Measurements from ENCODE around the gene STX4.
A peak's percentile ranks its signal among the peaks of the same experiment; 100 is the strongest.

STX4 gene

GRCh38 chr16:31074814-31075183 lies 41.4 kb downstream of the STX4 start:
- peak overlapping the region; percentile 91 for H3K27ac ChIP-seq
- TF ChIP-seq CTCF (conservative IDR thresholded peaks at IDR 0.05) (no peak), ZFX (IDR thresholded peaks at IDR 0.05) (no peak)

GRCh38 chr16:31076319-31076718 lies 43.0 kb downstream of the STX4 start:
- no peak overlapping the region for H3K27ac ChIP-seq
- TF ChIP-seq ZFX (IDR thresholded peaks at IDR 0.05) (no peak), CTCF (conservative IDR thresholded peaks at IDR 0.05) (no peak)

- TF ChIP-seq CTCF (conservative IDR thresholded peaks at IDR 0.05), result no peak
- TF ChIP-seq ZFX (IDR thresholded peaks at IDR 0.05), result no peak
- H3K27ac ChIP-seq, result no peak overlapping the region
Measured at GRCh38 chr16:31077024-31077423, 43.7 kb downstream of the STX4 start.

- no peak overlapping the region for H3K27ac ChIP-seq
- TF ChIP-seq CTCF (conservative IDR thresholded peaks at IDR 0.05) (no peak), ZFX (IDR thresholded peaks at IDR 0.05) (no peak)
Measured at GRCh38 chr16:31077592-31078396, 44.4 kb downstream of the STX4 start.

GRCh38 chr16:31078597-31079341 lies 45.4 kb downstream of the STX4 start:
- H3K27ac ChIP-seq, result no peak overlapping the region
- no peak for TF ChIP-seq CTCF (conservative IDR thresholded peaks at IDR 0.05)
- TF ChIP-seq ZFX (IDR thresholded peaks at IDR 0.05), result no peak

GRCh38 chr16:31079342-31079944 lies 46.1 kb downstream of the STX4 start:
- H3K27ac ChIP-seq, result no peak overlapping the region
- TF ChIP-seq ZFX (IDR thresholded peaks at IDR 0.05) (no peak), CTCF (conservative IDR thresholded peaks at IDR 0.05) (no peak)
